ENCODE measurements around the gene GLS.

GRCh38 chr2:190950566-190950991, 70.0 kb downstream of the GLS start:
- TF ChIP-seq CTCF (IDR thresholded peaks at IDR 0.05; ENCODE audit: insufficient read depth, low read length) = no peak
- TF ChIP-seq GABPA (IDR thresholded peaks at IDR 0.05; ENCODE audit: low read depth) = no peak
- TF ChIP-seq POLR2AphosphoS5 (IDR thresholded peaks at IDR 0.05; ENCODE audit: low read depth) = no peak
